ENCODE data around the gene SPATS2L.

DNA sequence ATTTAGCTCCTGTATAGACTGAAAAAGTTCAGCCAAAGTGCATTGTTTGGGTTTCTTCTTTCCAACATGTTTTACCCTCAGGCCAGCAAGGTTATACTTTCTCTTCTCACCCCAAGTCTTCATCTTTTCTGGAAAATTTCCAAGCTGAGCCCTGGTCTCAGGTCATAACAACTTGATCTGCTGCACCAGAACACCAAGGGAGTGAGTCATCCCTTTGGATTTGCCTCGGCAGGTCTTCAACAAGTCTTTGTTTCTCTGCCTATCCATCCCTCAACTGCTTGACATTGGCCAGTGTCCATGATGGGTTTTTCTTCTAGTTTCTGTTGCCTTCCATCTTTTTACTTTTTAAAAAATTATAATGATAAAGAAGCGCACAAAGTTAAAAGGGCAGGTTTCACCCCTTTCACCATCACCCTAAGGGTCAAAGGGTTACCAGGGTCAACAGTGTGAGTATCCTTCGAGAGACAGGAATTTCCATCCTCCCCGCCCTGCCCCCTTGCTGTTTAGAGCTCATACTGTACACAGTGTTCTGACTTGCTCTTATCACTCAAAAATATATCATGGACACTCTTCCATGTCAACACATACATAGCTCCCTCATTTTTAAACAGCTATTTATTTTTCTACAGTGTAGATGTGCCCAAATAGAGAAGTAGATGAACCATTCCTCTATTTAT lies 5.7 kb upstream of the SPATS2L start:
- TF ChIP-seq, protein P1, sequence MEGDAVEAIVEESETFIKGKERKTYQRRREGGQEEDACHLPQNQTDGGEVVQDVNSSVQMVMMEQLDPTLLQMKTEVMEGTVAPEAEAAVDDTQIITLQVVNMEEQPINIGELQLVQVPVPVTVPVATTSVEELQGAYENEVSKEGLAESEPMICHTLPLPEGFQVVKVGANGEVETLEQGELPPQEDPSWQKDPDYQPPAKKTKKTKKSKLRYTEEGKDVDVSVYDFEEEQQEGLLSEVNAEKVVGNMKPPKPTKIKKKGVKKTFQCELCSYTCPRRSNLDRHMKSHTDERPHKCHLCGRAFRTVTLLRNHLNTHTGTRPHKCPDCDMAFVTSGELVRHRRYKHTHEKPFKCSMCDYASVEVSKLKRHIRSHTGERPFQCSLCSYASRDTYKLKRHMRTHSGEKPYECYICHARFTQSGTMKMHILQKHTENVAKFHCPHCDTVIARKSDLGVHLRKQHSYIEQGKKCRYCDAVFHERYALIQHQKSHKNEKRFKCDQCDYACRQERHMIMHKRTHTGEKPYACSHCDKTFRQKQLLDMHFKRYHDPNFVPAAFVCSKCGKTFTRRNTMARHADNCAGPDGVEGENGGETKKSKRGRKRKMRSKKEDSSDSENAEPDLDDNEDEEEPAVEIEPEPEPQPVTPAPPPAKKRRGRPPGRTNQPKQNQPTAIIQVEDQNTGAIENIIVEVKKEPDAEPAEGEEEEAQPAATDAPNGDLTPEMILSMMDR (IDR thresholded peaks at IDR 0.05) = no peak
- TF ChIP-seq EZH2 (IDR thresholded peaks at IDR 0.05; ENCODE audit: borderline replicate concordance, insufficient read depth, low read depth, low read length, poor library complexity, severe bottlenecking) = no peak
